SK-N-SH (cell line): ENCODE results near the gene MVB12B. TPM values are rescaled to one million over a fixed set of nuclear protein-coding genes. Genes with fewer than 3 reads are reported as not detected.
A peak's percentile ranks its signal among the peaks of the same experiment; 100 is the strongest.
"Not testable (repeated sequence)": the region's sequence is repeated elsewhere in the genome, so short reads cannot be mapped to it uniquely, and the experiment has no call there.

Experiments
- CTCF ChIA-PET: fragments of 300-600, 350-600 bp; formaldehyde crosslinking; extraction: SDS; loops from one replicate; lab custom pipeline; 2021; lab: Yijun Ruan, JAX
- POLR2A ChIA-PET: fragments of 350-600 bp; sonication (Branson Sonifier 250); formaldehyde crosslinking; extraction: SDS; loops from one replicate; lab custom pipeline; 2020; ENCODE audit warnings: antibody characterized with exemption, inconsistent platforms; lab: Yijun Ruan, JAX
- DNase-seq: peaks from one replicate; pipeline ENCODE4 v3.0.0; 2012
- H2AFZ ChIP-seq: fragments of 200-600 bp; sonication (generic); 2 replicates; pipeline ENCODE4 v1.8.1; 2016; ENCODE audit warnings: antibody characterized with exemption, mild to moderate bottlenecking, low read depth
- H3F3A ChIP-seq: fragments of 200-600 bp; sonication (generic); replicated peaks from 2 replicates; pipeline ENCODE3; 2016; ENCODE audit warnings: antibody characterized with exemption, mild to moderate bottlenecking; ENCODE audit not compliant: insufficient read depth
- H3K27ac ChIP-seq, 2 experiments: fragments of 200-500 bp in 1 of 2; fragments of 200-600 bp in 1 of 2; sonication (Bioruptor generic) in 1 of 2; sonication (generic), shearing (Covaris generic) in 1 of 2; 2 replicates each; pipeline versions ENCODE4 v1.5.1 to v1.6.1; 2014 to 2016; ENCODE audit warnings: low read depth in 2 of 2, inconsistent platforms in 1 of 2, low read length in 1 of 2, mild to moderate bottlenecking in 1 of 2, mixed read lengths in 1 of 2
- H3K27me3 ChIP-seq: fragments of 200-600 bp; sonication (generic), shearing (Covaris generic); 2 replicates; pipeline ENCODE4 v1.6.1; 2016; ENCODE audit warnings: mixed run types; ENCODE audit not compliant: insufficient read depth
- H3K36me3 ChIP-seq, 2 experiments: fragments of 200-500 bp in 1 of 2; fragments of 200-600 bp in 1 of 2; sonication (Bioruptor generic) in 1 of 2; sonication (generic) in 1 of 2; replicated peaks in 1 of 2; 2 replicates each; pipeline versions ENCODE3 to v1.5.1; 2014 to 2016; ENCODE audit warnings: low read length in 1 of 2, mild to moderate bottlenecking in 1 of 2; ENCODE audit not compliant: insufficient read depth in 2 of 2, control insufficient read depth in 1 of 2
- H3K4me1 ChIP-seq, 2 experiments: fragments of 200-500 bp in 1 of 2; fragments of 200-600 bp in 1 of 2; sonication (Bioruptor generic) in 1 of 2; sonication (generic), shearing (Covaris generic) in 1 of 2; 2 replicates each; pipeline versions ENCODE4 v1.5.1 to v1.6.1; 2014 to 2016; ENCODE audit warnings: low read depth in 1 of 2, low read length in 1 of 2, mixed run types in 1 of 2; ENCODE audit not compliant: insufficient read depth in 2 of 2, control insufficient read depth in 1 of 2
- H3K4me2 ChIP-seq: fragments of 200-600 bp; sonication (generic), shearing (Covaris generic); 2 replicates; pipeline ENCODE4 v1.6.1; 2017; ENCODE audit warnings: mixed run types
- H3K4me3 ChIP-seq, 2 experiments: fragments of 200-500 bp in 1 of 2; fragments of 200-600 bp in 1 of 2; sonication (Bioruptor generic) in 1 of 2; sonication (generic), shearing (Covaris generic) in 1 of 2; 2 replicates each; pipeline versions ENCODE4 v1.5.1 to v1.8.1; 2014 to 2016; ENCODE audit warnings: low read depth in 2 of 2, inconsistent platforms in 1 of 2, low read length in 1 of 2, mild to moderate bottlenecking in 1 of 2, mixed read lengths in 1 of 2, moderate library complexity in 1 of 2
- H3K79me2 ChIP-seq: fragments of 200-600 bp; sonication (generic); 2 replicates; pipeline ENCODE4 v1.8.1; 2017; ENCODE audit warnings: mild to moderate bottlenecking; ENCODE audit not compliant: insufficient read depth
- H3K9ac ChIP-seq: fragments of 200-600 bp; sonication (generic); 2 replicates; pipeline ENCODE4 v1.6.1; 2017; ENCODE audit warnings: mixed run types
- H3K9me2 ChIP-seq: fragments of 200-600 bp; sonication (generic); 2 replicates; pipeline ENCODE4 v1.6.1; 2017; ENCODE audit warnings: mixed run types
- H3K9me3 ChIP-seq: fragments of 200-600 bp; sonication (generic); 2 replicates; pipeline ENCODE4 v1.6.1; 2017; ENCODE audit warnings: mixed run types, mild to moderate bottlenecking, moderate library complexity
- H4K20me1 ChIP-seq: fragments of 200-600 bp; sonication (generic); 2 replicates; pipeline ENCODE4 v1.6.1; 2017; ENCODE audit warnings: mild to moderate bottlenecking, mixed run types; ENCODE audit not compliant: insufficient read depth
- ELF1 ChIP-seq: IDR thresholded peaks from 2 replicates; pipeline ENCODE4 v1.4.0; 2012
- EP300 ChIP-seq, 2 experiments: IDR thresholded peaks; 2 replicates each; pipeline versions ENCODE4 v1.4.0 to v1.6.1; 2012; ENCODE audit warnings: borderline replicate concordance in 1 of 2, low read depth in 1 of 2, low read length in 1 of 2
- FOXJ3 ChIP-seq: sonication (generic); formaldehyde crosslinking; IDR thresholded peaks from 2 replicates; pipeline ENCODE4 v1.5.1; 2020; ENCODE audit warnings: mild to moderate bottlenecking, missing genetic modification reagents
- JUND ChIP-seq: IDR thresholded peaks from 2 replicates; pipeline ENCODE4 v1.4.0; 2012
- MXI1 ChIP-seq: IDR thresholded peaks from 2 replicates; pipeline ENCODE4 v1.6.1; 2012; ENCODE audit warnings: mild to moderate bottlenecking, low read depth, low read length, improper control_type of control experiment
- RAD21 ChIP-seq: IDR thresholded peaks from 2 replicates; pipeline ENCODE4 v1.6.1; 2012; ENCODE audit warnings: mild to moderate bottlenecking, low read length
- RCOR1 ChIP-seq: fragments of 150-350 bp; IDR thresholded peaks from 2 replicates; pipeline ENCODE4 v1.6.1; 2017; ENCODE audit warnings: antibody characterized with exemption, low read length
- TEAD4 ChIP-seq: IDR thresholded peaks from 2 replicates; pipeline ENCODE4 v1.4.0; 2012; ENCODE audit warnings: mild to moderate bottlenecking, borderline replicate concordance; ENCODE audit not compliant: insufficient read depth
- WGBS: methylation state at CpG from one replicate; pipeline ENCODE4 v1.1.6; 2017; ENCODE audit warnings: low lambda C conversion rate; 5-methylcytosine and 5-hydroxymethylcytosine counted together
- polyA plus RNA-seq, 3 experiments: library from polyadenylated mRNA; depleted of rRNA; stranded (reverse); fragments of >200 nt; gene quantifications; 2 replicates each; pipeline ENCODE4 v1.2.3, GENCODE V29; 2012
- TF ChIP-seq, protein P1 (sequence below): IDR thresholded peaks from 2 replicates; pipeline ENCODE4 v1.4.0; 2012; ENCODE audit warnings: low read depth, borderline replicate concordance
- TF ChIP-seq, protein P2 (sequence below): fragments of 200-600 bp; sonication (generic); IDR thresholded peaks from 2 replicates; pipeline ENCODE4 v1.6.1; 2017; ENCODE audit warnings: antibody characterized with exemption, mild to moderate bottlenecking, moderate library complexity
- TF ChIP-seq, protein P3 (sequence below): IDR thresholded peaks from 2 replicates; pipeline ENCODE4 v1.4.0; 2012; ENCODE audit warnings: low read depth, borderline replicate concordance

MVB12B gene
- polyA plus RNA-seq, 1 of the 3 experiments (the other 2 are of a cell fraction) = 5.1 TPM

DNA sequence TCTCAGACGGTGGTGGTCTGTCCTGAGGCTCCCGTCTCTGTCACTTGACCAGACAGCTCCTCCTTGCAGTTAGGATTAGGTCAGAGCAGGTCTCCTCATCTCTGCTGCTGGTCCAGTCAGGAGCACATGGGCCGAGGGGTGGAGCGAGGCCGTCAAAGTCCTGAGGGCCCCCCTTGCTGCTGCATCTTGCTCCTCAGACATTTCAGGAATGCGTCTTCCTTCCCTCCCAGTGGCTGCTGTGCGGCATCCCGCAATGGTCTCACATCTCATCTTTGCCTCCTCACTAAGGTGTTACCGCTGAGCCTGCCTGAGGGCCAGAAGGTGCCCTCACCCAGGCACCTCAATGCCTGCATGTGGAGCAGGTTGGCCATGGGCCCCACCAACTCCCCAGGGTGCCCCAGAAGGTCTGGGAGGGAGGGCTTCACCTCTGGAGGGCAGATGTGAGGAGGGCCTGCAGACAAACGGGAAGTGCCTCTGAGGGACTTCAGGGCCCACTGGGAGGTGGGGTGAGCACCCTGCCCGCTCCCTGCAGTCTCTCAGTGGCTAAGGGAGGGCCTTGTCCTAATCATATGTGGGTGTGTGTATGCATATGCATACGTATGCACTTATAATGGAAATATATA is 149.4 kb downstream of the MVB12B start:
- Histone ChIP-seq H3K27ac (peak overlapping the region in 1 of 2 experiments; percentile 84; a peak in 2 of 4 replicates), H3K27me3 (no peaks in the 10 kb centered on the region), H4K20me1 (no peaks in the 10 kb centered on the region), H3K36me3 (no peaks in the 10 kb centered on the region), H3K4me2 (no peak overlapping the region), H3K79me2 (no peaks in the 10 kb centered on the region), H3K4me3 (no peak overlapping the region), H3K9me2 (no peaks in the 10 kb centered on the region), H2AFZ (no peak overlapping the region), H3F3A (peaks cover 8% of the 10 kb centered on the region), H3K4me1 (peaks cover 0 to 11% of the 10 kb centered on the region in 2 experiments; a peak in 3 of 4 replicates), H3K9me3 (no peaks in the 10 kb centered on the region), H3K9ac (no peak overlapping the region)
- no peak for TF ChIP-seq ELF1
- TF ChIP-seq, protein P1, sequence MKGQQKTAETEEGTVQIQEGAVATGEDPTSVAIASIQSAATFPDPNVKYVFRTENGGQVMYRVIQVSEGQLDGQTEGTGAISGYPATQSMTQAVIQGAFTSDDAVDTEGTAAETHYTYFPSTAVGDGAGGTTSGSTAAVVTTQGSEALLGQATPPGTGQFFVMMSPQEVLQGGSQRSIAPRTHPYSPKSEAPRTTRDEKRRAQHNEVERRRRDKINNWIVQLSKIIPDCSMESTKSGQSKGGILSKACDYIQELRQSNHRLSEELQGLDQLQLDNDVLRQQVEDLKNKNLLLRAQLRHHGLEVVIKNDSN = no peak
- TF ChIP-seq, protein P2, sequence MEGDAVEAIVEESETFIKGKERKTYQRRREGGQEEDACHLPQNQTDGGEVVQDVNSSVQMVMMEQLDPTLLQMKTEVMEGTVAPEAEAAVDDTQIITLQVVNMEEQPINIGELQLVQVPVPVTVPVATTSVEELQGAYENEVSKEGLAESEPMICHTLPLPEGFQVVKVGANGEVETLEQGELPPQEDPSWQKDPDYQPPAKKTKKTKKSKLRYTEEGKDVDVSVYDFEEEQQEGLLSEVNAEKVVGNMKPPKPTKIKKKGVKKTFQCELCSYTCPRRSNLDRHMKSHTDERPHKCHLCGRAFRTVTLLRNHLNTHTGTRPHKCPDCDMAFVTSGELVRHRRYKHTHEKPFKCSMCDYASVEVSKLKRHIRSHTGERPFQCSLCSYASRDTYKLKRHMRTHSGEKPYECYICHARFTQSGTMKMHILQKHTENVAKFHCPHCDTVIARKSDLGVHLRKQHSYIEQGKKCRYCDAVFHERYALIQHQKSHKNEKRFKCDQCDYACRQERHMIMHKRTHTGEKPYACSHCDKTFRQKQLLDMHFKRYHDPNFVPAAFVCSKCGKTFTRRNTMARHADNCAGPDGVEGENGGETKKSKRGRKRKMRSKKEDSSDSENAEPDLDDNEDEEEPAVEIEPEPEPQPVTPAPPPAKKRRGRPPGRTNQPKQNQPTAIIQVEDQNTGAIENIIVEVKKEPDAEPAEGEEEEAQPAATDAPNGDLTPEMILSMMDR = no peak
- DNase-seq = no peak
- 94% methylated on average over 11 of the region's 12 CpGs for WGBS
- CTCF ChIA-PET = interaction anchor here (2.2 kb wide), 1 partner anchor 15 kb away, joined by 11 read pairs; no protein-coding TSS in a partner anchor
- POLR2A ChIA-PET = interaction anchor here (0.7 kb wide), 1 partner anchor 570 kb away, joined by 3 read pairs; no protein-coding TSS in a partner anchor

DNA sequence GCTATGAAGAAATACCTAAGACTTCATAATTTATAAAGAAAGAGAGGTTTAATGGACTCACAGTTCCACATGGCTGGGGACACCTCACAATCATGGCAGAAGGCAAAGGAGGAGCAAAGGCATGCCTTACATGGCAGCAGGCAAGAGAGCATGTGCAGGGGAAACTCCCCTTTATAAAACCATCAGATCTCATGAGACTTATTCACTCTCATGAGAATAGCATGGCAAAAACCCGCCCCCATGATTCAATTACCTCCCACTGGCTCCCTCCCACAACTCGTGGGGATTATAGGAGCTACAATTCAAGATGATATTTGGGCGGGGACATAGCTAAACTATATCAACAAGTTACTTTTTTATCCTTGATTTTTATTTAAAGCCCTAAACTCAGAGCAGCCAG is 150.8 kb downstream of the MVB12B start:
- H3K79me2 ChIP-seq, H3K9me3 ChIP-seq, H3K4me3 ChIP-seq, POLR2A ChIA-PET, DNase-seq, H2AFZ ChIP-seq, H3K4me2 ChIP-seq, H3K9ac ChIP-seq, H3K9me2 ChIP-seq, H3K27me3 ChIP-seq, H4K20me1 ChIP-seq, H3F3A ChIP-seq, H3K27ac ChIP-seq, H3K36me3 ChIP-seq: not testable (repeated sequence)
- H3K4me1 ChIP-seq = peaks cover 0 to 11% of the 10 kb centered on the region in 2 experiments; a peak in 3 of 4 replicates
- WGBS = 89% methylated on average over 3 of the region's 3 CpGs
- CTCF ChIA-PET = interaction anchor here (1.0 kb wide), 1 partner anchor 14 kb away, joined by 3 read pairs; no protein-coding TSS in a partner anchor

DNA sequence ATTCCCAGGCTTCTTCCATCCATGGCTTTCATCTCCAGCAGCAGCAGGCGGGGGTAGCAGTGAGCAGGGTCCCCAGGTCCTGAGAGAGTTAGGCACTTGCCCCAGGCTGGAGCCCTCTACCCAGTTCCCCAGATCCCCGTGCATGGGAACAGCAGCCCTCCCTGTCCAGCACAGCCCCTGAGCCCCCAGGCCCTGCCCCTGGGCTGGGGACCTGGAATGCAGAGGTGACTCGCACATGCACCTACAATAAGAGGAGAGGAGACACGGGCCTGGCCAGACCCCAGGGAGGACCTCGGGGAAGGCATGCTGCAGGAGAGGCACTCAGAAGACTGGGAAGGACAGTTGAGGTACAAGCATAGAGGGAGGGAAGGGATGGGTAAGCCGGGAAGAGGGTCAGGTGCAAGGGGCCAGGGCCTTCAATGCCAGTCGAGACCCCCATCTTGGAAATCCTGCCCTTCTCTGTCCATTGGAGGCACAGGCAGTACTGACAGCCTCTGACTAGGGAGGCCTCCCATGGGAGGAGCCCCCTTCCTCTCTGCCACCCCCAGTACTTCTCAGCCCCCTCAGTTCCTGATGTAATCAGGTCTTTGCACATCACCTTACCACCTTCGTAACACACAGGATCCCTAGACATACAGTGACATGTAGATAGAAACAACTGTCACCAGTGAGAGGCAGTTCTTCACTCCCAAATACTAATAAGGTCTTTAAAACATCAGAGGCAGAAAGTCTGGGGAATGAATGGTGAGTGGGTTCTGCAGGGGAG is 151.8 kb downstream of the MVB12B start:
- H2AFZ ChIP-seq = no peak overlapping the region
- no peak for DNase-seq
- H3K27ac ChIP-seq = no peak overlapping the region
- peaks cover 8% of the 10 kb centered on the region for H3F3A ChIP-seq
- WGBS = 91% methylated on average over 8 of the region's 8 CpGs
- H3K4me1 ChIP-seq = peaks cover 0 to 11% of the 10 kb centered on the region in 2 experiments; a peak in 3 of 4 replicates
- no peak overlapping the region for H3K9ac ChIP-seq
- no peaks in the 10 kb centered on the region for H3K9me3 ChIP-seq
- no peaks in the 10 kb centered on the region for H3K79me2 ChIP-seq
- H3K36me3 ChIP-seq = no peaks in the 10 kb centered on the region
- no peaks in the 10 kb centered on the region for H3K27me3 ChIP-seq
- ChIA-PET CTCF (interaction anchor here (1.0 kb wide), 2 partner anchors 13 kb away, joined by 3 to 9 read pairs; no protein-coding TSS in a partner anchor), POLR2A (no interaction called here)
- no peak overlapping the region for H3K4me2 ChIP-seq
- no peak overlapping the region for H3K4me3 ChIP-seq
- H4K20me1 ChIP-seq = no peaks in the 10 kb centered on the region
- no peak for TF ChIP-seq EP300 (IDR thresholded peaks at IDR 0.05; ENCODE audit: borderline replicate concordance in 1 of 2, low read depth in 1 of 2, low read length in 1 of 2)
- TF ChIP-seq TEAD4 = no peak
- TF ChIP-seq, protein P3, sequence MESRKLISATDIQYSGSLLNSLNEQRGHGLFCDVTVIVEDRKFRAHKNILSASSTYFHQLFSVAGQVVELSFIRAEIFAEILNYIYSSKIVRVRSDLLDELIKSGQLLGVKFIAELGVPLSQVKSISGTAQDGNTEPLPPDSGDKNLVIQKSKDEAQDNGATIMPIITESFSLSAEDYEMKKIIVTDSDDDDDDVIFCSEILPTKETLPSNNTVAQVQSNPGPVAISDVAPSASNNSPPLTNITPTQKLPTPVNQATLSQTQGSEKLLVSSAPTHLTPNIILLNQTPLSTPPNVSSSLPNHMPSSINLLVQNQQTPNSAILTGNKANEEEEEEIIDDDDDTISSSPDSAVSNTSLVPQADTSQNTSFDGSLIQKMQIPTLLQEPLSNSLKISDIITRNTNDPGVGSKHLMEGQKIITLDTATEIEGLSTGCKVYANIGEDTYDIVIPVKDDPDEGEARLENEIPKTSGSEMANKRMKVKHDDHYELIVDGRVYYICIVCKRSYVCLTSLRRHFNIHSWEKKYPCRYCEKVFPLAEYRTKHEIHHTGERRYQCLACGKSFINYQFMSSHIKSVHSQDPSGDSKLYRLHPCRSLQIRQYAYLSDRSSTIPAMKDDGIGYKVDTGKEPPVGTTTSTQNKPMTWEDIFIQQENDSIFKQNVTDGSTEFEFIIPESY = no peak
- TF ChIP-seq MXI1 = no peak
- no peak for TF ChIP-seq RAD21
- TF ChIP-seq JUND = no peak
- TF ChIP-seq, protein P1 = no peak
- no peak for TF ChIP-seq FOXJ3 (CRISPR knock-in tag)
- TF ChIP-seq RCOR1 = no peak
- TF ChIP-seq, all 33 proteins: peak for 0
- H3K9me2 ChIP-seq = no peaks in the 10 kb centered on the region
